Neutrophil (primary cell): ENCODE results near the gene ARHGAP8.

Experiments
- H3K27ac ChIP-seq: fragments of 200-600 bp; sonication (generic); 2 replicates; pipeline ENCODE4 v1.5.1; 2016; ENCODE audit warnings: mild to moderate bottlenecking, moderate library complexity
- H3K27me3 ChIP-seq: fragments of 200-600 bp; sonication (generic); 2 replicates; pipeline ENCODE4 v1.6.0; 2016; ENCODE audit warnings: mild to moderate bottlenecking
- H3K36me3 ChIP-seq: fragments of 200-600 bp; sonication (generic); 2 replicates; pipeline ENCODE4 v1.5.1; 2017
- H3K4me1 ChIP-seq, 2 experiments: fragments of 200-600 bp in 1 of 2; sonication (generic) in 1 of 2; 1 replicate in 1 of 2; 2 replicates in 1 of 2; pipeline versions ENCODE4 v1.5.1 to v1.6.1; 2013 to 2016; ENCODE audit warnings: low read depth in 1 of 2, low read length in 1 of 2, mild to moderate bottlenecking in 1 of 2, moderate library complexity in 1 of 2; ENCODE audit not compliant: control insufficient read depth in 1 of 2, insufficient read depth in 1 of 2
- H3K4me3 ChIP-seq, 2 experiments: fragments of 200-600 bp in 1 of 2; sonication (generic) in 1 of 2; 1 replicate in 1 of 2; 2 replicates in 1 of 2; pipeline ENCODE4 v1.5.1; 2013 to 2016; ENCODE audit warnings: low read depth in 1 of 2, low read length in 1 of 2, mild to moderate bottlenecking in 1 of 2, moderate library complexity in 1 of 2
- H3K9me3 ChIP-seq: fragments of 200-600 bp; sonication (generic); 2 replicates; pipeline ENCODE4 v1.5.1; 2016
- TF ChIP-seq, protein P1 (sequence below): fragments of 200-600 bp; sonication (generic); IDR thresholded peaks from 2 replicates; pipeline ENCODE4 v1.5.1; 2016; ENCODE audit warnings: antibody characterized with exemption

The ARHGAP8 gene

DNA sequence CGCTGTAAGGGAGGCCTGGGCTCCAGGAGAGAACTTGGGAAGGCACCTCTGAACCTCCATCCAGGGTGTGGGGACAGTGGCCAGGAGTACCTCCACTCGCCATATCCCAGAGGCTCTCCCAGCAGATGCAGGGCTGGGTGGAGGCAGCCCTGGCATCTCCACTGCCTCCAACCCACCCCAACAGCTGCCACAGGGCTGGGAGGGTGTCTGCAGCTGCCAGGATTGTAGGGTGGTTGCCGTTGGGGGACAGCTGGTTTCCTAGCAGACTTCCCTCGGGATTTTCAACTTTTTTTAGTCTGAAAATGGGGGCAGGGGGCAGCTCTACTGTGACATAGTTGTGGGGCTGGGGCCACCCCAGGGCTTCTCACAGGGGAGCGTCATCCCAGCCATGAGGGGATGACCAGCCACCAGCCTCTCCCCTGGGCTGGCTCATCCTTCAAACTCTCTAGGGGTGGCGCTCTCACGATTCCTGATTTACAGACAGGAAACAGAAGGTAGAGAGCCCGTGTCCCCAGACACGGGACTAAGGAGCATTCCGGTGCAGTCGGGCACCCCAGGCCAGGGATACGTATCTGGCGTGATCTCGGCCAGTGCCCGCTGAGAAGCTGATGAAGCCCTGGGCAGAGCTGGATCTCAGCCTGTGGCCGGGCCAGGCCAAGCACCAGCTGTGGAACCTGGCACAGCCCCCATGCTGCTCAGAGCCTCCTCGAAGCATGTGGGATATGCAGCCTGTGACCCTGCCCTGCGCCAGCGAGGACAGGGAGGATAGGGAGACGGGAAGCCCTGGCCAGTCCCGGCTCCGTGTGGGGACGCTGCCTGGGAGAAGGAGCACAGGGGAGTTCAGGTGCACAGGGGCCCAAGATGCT lies 40.5 kb upstream of the ARHGAP8 start:
- no peak overlapping the region for H3K4me3 ChIP-seq
- H3K36me3 ChIP-seq: no peaks in the 10 kb centered on the region
- no peaks in the 10 kb centered on the region for H3K4me1 ChIP-seq
- H3K27ac ChIP-seq: no peak overlapping the region
- H3K27me3 ChIP-seq: no peaks in the 10 kb centered on the region
- no peaks in the 10 kb centered on the region for H3K9me3 ChIP-seq
- TF ChIP-seq, protein P1, sequence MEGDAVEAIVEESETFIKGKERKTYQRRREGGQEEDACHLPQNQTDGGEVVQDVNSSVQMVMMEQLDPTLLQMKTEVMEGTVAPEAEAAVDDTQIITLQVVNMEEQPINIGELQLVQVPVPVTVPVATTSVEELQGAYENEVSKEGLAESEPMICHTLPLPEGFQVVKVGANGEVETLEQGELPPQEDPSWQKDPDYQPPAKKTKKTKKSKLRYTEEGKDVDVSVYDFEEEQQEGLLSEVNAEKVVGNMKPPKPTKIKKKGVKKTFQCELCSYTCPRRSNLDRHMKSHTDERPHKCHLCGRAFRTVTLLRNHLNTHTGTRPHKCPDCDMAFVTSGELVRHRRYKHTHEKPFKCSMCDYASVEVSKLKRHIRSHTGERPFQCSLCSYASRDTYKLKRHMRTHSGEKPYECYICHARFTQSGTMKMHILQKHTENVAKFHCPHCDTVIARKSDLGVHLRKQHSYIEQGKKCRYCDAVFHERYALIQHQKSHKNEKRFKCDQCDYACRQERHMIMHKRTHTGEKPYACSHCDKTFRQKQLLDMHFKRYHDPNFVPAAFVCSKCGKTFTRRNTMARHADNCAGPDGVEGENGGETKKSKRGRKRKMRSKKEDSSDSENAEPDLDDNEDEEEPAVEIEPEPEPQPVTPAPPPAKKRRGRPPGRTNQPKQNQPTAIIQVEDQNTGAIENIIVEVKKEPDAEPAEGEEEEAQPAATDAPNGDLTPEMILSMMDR: no peak

DNA sequence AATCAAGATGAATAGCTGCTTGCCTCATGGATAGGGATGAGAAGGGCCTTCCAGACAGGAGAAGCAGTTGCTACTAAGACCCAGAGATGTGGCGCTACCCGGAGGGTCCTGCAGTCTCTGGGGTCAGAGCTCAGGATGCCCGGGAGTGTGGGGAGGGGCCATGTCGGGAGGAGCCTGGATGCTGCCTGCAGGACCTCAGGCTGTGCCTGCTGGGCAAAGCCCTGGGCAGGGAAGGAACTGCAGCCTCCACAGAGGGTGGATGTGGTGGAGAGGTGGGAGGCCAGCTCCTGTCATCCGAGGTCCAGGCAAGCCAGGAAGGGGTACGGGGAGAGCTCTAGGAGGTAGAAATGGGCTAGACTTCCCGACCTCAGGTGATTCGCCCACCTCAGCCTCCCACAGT lies 39.4 kb upstream of the ARHGAP8 start:
- no peaks in the 10 kb centered on the region for H3K27me3 ChIP-seq
- TF ChIP-seq, protein P1: no peak

DNA sequence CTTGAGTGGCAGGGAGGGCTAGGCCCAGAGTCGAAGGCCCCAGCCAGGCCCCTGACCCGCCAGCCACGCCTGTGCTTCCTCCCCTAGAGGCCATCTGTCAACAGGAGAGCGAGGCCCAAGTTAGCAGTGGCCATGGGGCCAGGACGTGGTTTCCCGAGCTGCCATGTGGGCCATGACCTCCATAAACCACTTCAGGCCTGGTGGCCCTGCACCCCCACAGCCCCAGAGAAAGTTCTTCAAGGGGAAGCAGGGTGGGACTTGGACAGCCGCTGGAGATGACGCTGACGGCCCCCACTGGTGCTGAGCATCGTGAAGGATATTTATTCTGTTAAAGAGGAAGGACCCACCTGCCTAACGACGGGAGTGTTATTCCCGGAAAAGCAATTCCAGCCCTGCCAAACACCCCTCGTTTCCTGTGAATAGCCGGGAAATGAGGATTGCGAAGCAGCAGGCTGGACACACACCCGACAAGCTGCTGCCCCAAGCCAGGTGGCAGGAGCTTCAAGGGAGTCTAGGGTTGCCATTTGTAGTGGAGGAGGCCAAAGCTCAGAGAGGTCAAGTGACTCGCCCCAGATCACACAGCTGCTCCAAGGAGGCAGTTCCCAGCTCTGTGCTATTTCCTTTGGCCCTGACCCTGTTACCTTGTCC lies 37.5 kb upstream of the ARHGAP8 start:
- Histone ChIP-seq H3K27ac (no peak overlapping the region), H3K9me3 (no peaks in the 10 kb centered on the region), H3K27me3 (no peaks in the 10 kb centered on the region), H3K4me3 (no peak overlapping the region), H3K36me3 (no peaks in the 10 kb centered on the region), H3K4me1 (no peaks in the 10 kb centered on the region)
- TF ChIP-seq, protein P1: no peak

More for the DNA sequence above, 39.4 kb upstream of the ARHGAP8 start:
- Histone ChIP-seq H3K4me3 (no peak overlapping the region), H3K4me1 (no peaks in the 10 kb centered on the region), H3K9me3 (no peaks in the 10 kb centered on the region), H3K27ac (no peak overlapping the region), H3K36me3 (no peaks in the 10 kb centered on the region)

DNA sequence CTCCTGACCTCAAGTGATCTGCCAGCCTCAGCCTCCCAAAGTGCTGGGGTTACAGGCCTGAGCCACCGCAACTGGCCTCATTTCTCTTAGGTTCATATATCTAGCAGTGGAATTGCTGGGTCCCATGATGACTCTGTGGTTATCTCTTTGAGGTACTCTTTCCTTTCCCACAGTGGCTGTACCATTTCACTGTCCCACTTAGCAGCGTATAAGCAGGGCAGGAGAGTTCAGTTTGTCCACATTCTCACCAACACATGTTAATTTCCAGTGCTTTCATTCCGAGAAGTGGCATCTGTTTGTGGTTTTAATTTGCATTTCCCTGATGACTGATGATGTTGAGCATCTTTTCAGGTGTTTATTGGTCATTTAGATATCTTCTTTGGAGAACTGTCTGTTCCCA lies 34.0 kb upstream of the ARHGAP8 start:
- Histone ChIP-seq H3K27me3 (no peaks in the 10 kb centered on the region), H3K4me1 (no peaks in the 10 kb centered on the region), H3K36me3 (no peaks in the 10 kb centered on the region), H3K27ac (no peak overlapping the region), H3K9me3 (no peaks in the 10 kb centered on the region), H3K4me3 (no peak overlapping the region)
- TF ChIP-seq, protein P1: no peak

DNA sequence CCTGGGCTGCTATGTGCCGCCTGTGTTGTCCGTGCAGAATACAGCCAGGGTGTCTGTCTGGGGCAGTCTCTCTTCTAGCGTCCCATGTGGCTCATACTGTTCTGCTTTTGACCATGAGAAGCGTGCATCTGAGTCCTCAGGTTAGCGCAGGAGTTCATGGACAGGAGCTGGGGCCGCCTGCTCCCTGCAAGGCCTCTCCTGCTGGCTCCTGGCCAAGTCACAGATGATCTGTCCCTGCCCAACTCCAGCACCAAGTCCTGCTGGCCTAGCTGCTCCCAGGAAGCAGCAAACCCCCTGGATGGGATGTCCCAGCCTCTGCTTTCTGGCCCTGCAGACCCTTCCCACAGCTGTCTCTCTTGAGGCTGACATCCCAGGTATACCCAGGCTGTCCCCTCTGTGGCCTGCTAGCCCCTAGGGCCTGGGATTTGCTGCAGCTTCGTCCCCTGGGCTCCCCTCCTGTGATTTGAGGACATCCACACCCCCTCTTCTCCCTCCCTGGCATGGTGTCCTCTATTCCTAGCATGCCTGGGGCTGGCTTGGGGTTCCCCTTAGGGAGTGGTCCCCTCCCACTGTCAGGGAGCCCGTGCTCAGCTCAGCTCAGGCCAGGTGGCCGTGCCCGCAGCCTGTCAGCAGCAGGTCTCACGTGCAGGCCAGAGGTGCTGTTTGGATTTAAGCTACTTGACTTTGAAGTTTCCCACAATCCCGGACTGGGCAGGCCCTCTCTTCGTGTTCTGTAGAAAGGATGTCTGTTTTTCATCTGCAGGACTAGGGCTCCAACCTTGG lies 32.6 kb upstream of the ARHGAP8 start:
- Histone ChIP-seq H3K27ac (no peak overlapping the region), H3K36me3 (no peaks in the 10 kb centered on the region), H3K4me3 (no peak overlapping the region), H3K27me3 (no peaks in the 10 kb centered on the region), H3K9me3 (no peaks in the 10 kb centered on the region), H3K4me1 (no peaks in the 10 kb centered on the region)
- TF ChIP-seq, protein P1: no peak
